SK-N-SH treated with all-trans-retinoic acid at 6 μM for 48 hours (cell line): Measurements from ENCODE around the gene PTPRC.

ENCODE experiments used
- ATAC-seq: fragments of 200-7000 bp; cut with Tn5 transposase; 3 replicates; pipeline ENCODE4 v1.9.1; 2020; ENCODE audit warnings: mild to moderate bottlenecking, moderate library complexity
- ARNTL ChIP-seq: fragments of 450-650 bp; formaldehyde crosslinking; IDR thresholded peaks from 2 replicates; pipeline ENCODE4 v1.5.0; 2020; ENCODE audit warnings: low read depth, mild to moderate bottlenecking, moderate library complexity, borderline replicate concordance
- BACH2 ChIP-seq: fragments of 250-450 bp; sonication (Bioruptor Pico); IDR thresholded peaks from 2 replicates; pipeline ENCODE4 v1.9.0; 2021; ENCODE audit warnings: mild to moderate bottlenecking, borderline replicate concordance
- CREB5 ChIP-seq: fragments of 250-450 bp; sonication (Bioruptor Pico); IDR thresholded peaks from 2 replicates; pipeline ENCODE4 v1.5.1; 2020; ENCODE audit warnings: low read depth, mild to moderate bottlenecking, moderate library complexity
- CSDC2 ChIP-seq: fragments of 250-450 bp; sonication (Bioruptor Pico); IDR thresholded peaks from 2 replicates; pipeline ENCODE4 v1.5.0; 2020; ENCODE audit warnings: mild to moderate bottlenecking, moderate library complexity
- GLIS3 ChIP-seq: fragments of 250-450 bp; sonication (Bioruptor Pico); IDR thresholded peaks from 2 replicates; pipeline ENCODE4 v1.5.0; 2020; ENCODE audit warnings: mild to moderate bottlenecking, moderate library complexity
- ISL1 ChIP-seq: fragments of 250-450 bp; sonication (Bioruptor Pico); IDR thresholded peaks from 2 replicates; pipeline ENCODE4 v2.1.2; 2022; ENCODE audit warnings: mild to moderate bottlenecking, moderate library complexity
- OSR1 ChIP-seq: fragments of 250-450 bp; sonication (Bioruptor Pico); IDR thresholded peaks from 2 replicates; pipeline ENCODE4 v1.8.0; 2022; ENCODE audit warnings: moderate library complexity, mild to moderate bottlenecking, inconsistent platforms
- PATZ1 ChIP-seq: fragments of 250-450 bp; sonication (Bioruptor Pico); IDR thresholded peaks from 2 replicates; pipeline ENCODE4 v1.8.0; 2020; ENCODE audit warnings: mild to moderate bottlenecking, moderate library complexity, borderline replicate concordance
- POU6F1 ChIP-seq: fragments of 250-450 bp; sonication (Bioruptor Pico); IDR thresholded peaks from 2 replicates; pipeline ENCODE4 v1.8.0; 2021; ENCODE audit warnings: low read depth, mild to moderate bottlenecking, moderate library complexity, borderline replicate concordance
- PPARA ChIP-seq: fragments of 250-450 bp; sonication (Bioruptor Pico); IDR thresholded peaks from 2 replicates; pipeline ENCODE4 v1.5.0; 2020; ENCODE audit warnings: mild to moderate bottlenecking, borderline replicate concordance
- RARB ChIP-seq: fragments of 250-450 bp; sonication (Bioruptor Pico); IDR thresholded peaks from 2 replicates; pipeline ENCODE4 v1.8.0; 2021; ENCODE audit warnings: mild to moderate bottlenecking, moderate library complexity
- SNAI2 ChIP-seq: fragments of 250-450 bp; sonication (Bioruptor Pico); IDR thresholded peaks from 2 replicates; pipeline ENCODE4 v1.5.0; 2020; ENCODE audit warnings: mild to moderate bottlenecking, moderate library complexity
- TCF4 ChIP-seq: fragments of 250-450 bp; sonication (Bioruptor Pico); IDR thresholded peaks from 2 replicates; pipeline ENCODE4 v1.8.0; 2021; ENCODE audit warnings: mild to moderate bottlenecking, moderate library complexity, borderline replicate concordance
- TOX ChIP-seq: fragments of 250-450 bp; sonication (Bioruptor Pico); IDR thresholded peaks from 2 replicates; pipeline ENCODE4 v1.8.0; 2021; ENCODE audit warnings: mild to moderate bottlenecking, moderate library complexity, borderline replicate concordance
- TSHZ2 ChIP-seq: fragments of 250-450 bp; sonication (Bioruptor Pico); IDR thresholded peaks from 2 replicates; pipeline ENCODE4 v1.5.0; 2020; ENCODE audit warnings: mild to moderate bottlenecking, moderate library complexity
- ZC3H10 ChIP-seq: fragments of 250-450 bp; sonication (Bioruptor Pico); IDR thresholded peaks from 2 replicates; pipeline ENCODE4 v1.5.1; 2021; ENCODE audit warnings: mild to moderate bottlenecking, moderate library complexity
- ZFP30 ChIP-seq: fragments of 450-650 bp; formaldehyde crosslinking; IDR thresholded peaks from 2 replicates; pipeline ENCODE4 v1.5.0; 2022; ENCODE audit warnings: mild to moderate bottlenecking, moderate library complexity
- ZNF565 ChIP-seq: fragments of 450-650 bp; formaldehyde crosslinking; conservative IDR thresholded peaks from 2 replicates; pipeline ENCODE4 v1.5.0; 2020; ENCODE audit warnings: low read depth, mild to moderate bottlenecking, moderate library complexity
- ZNF70 ChIP-seq: fragments of 450-650 bp; formaldehyde crosslinking; IDR thresholded peaks from 2 replicates; pipeline ENCODE4 v1.5.0; 2020; ENCODE audit warnings: mild to moderate bottlenecking, moderate library complexity
- ZNF8 ChIP-seq: fragments of 450-650 bp; formaldehyde crosslinking; IDR thresholded peaks from 2 replicates; pipeline ENCODE4 v1.5.0; 2020; ENCODE audit warnings: mild to moderate bottlenecking, moderate library complexity

PTPRC gene

GRCh38 chr1:198681831-198682759 lies 43.3 kb downstream of the PTPRC start:
- TF ChIP-seq BACH2 (CRISPR knock-in tag) (no peak), TSHZ2 (no peak), GLIS3 (no peak), ZFP30 (no peak), TCF4 (CRISPR knock-in tag) (no peak), ZNF565 (CRISPR knock-in tag) (no peak), PATZ1 (CRISPR knock-in tag) (no peak), SNAI2 (CRISPR knock-in tag) (no peak), ZC3H10 (CRISPR knock-in tag) (no peak), CREB5 (no peak), OSR1 (CRISPR knock-in tag) (no peak), ARNTL (CRISPR knock-in tag) (no peak), ZNF70 (CRISPR knock-in tag) (no peak), ISL1 (CRISPR knock-in tag) (no peak), POU6F1 (CRISPR knock-in tag) (no peak), CSDC2 (no peak)
- ATAC-seq: peak; percentile 89

GRCh38 chr1:198682850-198683249 lies 44.0 kb downstream of the PTPRC start:
- no peak for ATAC-seq
- no peak for TF ChIP-seq PATZ1 (CRISPR knock-in tag)
- TF ChIP-seq RARB (CRISPR knock-in tag): no peak
- TF ChIP-seq ISL1 (CRISPR knock-in tag): no peak
- no peak for TF ChIP-seq TOX (CRISPR knock-in tag)
- TF ChIP-seq CSDC2: no peak
- no peak for TF ChIP-seq SNAI2 (CRISPR knock-in tag)
- no peak for TF ChIP-seq ZNF70 (CRISPR knock-in tag)
- TF ChIP-seq PPARA (CRISPR knock-in tag): no peak
- TF ChIP-seq BACH2 (CRISPR knock-in tag): no peak
- TF ChIP-seq POU6F1 (CRISPR knock-in tag): no peak
- TF ChIP-seq ZNF565 (CRISPR knock-in tag): no peak
- no peak for TF ChIP-seq ZNF8 (CRISPR knock-in tag)
